OCI-LY7 (cell line): ENCODE data around the gene GOLGA6L25. TPM values are rescaled to one million over a fixed set of nuclear protein-coding genes. Genes with fewer than 3 reads are reported as not detected.
"Not testable (repeated sequence)": the region's sequence is repeated elsewhere in the genome, so short reads cannot be mapped to it uniquely, and the experiment has no call there.

Experiments used
- Bru-seq: library from RNA; stranded (reverse); fragments of 400-500 nt; gene quantifications from one replicate; lab custom pipeline; 2021; lab: Mats Ljungman, UMichigan
- BruChase-seq, 2 experiments: library from RNA; stranded (reverse); fragments of 400-500 nt; gene quantifications; one replicate each; lab custom pipeline; 2021; lab: Mats Ljungman, UMichigan
- BruUV-seq: library from RNA; stranded (reverse); fragments of 400-500 nt; replicated peaks from 2 replicates; lab custom pipeline; 2021; lab: Mats Ljungman, UMichigan
- CTCF ChIA-PET: fragments of 300-600 bp; sonication (Branson Sonifier 250); formaldehyde crosslinking; loops from one replicate; lab custom pipeline; 2022; ENCODE audit warnings: antibody characterized with exemption; ENCODE audit not compliant: unreplicated experiment; lab: Charles Lee
- POLR2A ChIA-PET: fragments of 300-600 bp; sonication (Branson Sonifier 250); formaldehyde crosslinking; loops from one replicate; lab custom pipeline; 2022; ENCODE audit warnings: antibody characterized with exemption; lab: Charles Lee
- DNase-seq: peaks from one replicate; pipeline ENCODE4 v3.0.0-alpha.2; 2015; ENCODE audit warnings: low spot score
- H2AFZ ChIP-seq: fragments of 200-600 bp; sonication (generic), shearing (Covaris generic); 2 replicates; pipeline ENCODE4 v1.6.1; 2014; ENCODE audit warnings: mild to moderate bottlenecking, antibody characterized with exemption, low read length, moderate library complexity
- H3K27ac ChIP-seq: fragments of 200-600 bp; sonication (generic); 2 replicates; pipeline ENCODE4 v1.5.1; 2014; ENCODE audit warnings: mixed run types, low read depth, mild to moderate bottlenecking, moderate library complexity, low read length, inconsistent platforms; ENCODE audit not compliant: poor library complexity, severe bottlenecking
- H3K36me3 ChIP-seq: fragments of 200-600 bp; sonication (generic); 2 replicates; pipeline ENCODE4 v1.6.1; 2014; ENCODE audit warnings: mild to moderate bottlenecking, antibody characterized with exemption, low read length, moderate library complexity, mixed read lengths; ENCODE audit not compliant: insufficient read depth
- H3K4me1 ChIP-seq: fragments of 200-600 bp; sonication (generic); 2 replicates; pipeline ENCODE4 v1.5.1; 2014; ENCODE audit warnings: mild to moderate bottlenecking, low read length; ENCODE audit not compliant: insufficient read depth, poor library complexity, severe bottlenecking
- H3K4me2 ChIP-seq: fragments of 200-600 bp; sonication (generic); 2 replicates; pipeline ENCODE4 v1.6.1; 2014; ENCODE audit warnings: mild to moderate bottlenecking, low read length
- H3K4me3 ChIP-seq: fragments of 200-600 bp; sonication (generic); 2 replicates; pipeline ENCODE4 v1.5.1; 2014; ENCODE audit warnings: mild to moderate bottlenecking, low read depth, low read length; ENCODE audit not compliant: poor library complexity, severe bottlenecking
- H3K79me2 ChIP-seq: fragments of 200-600 bp; sonication (generic); 2 replicates; pipeline ENCODE4 v1.6.1; 2016; ENCODE audit warnings: low read depth, mild to moderate bottlenecking, low read length, moderate library complexity, mixed read lengths; ENCODE audit not compliant: insufficient read depth
- H3K9me2 ChIP-seq: fragments of 200-600 bp; sonication (generic); 2 replicates; pipeline ENCODE4 v1.6.1; 2016; ENCODE audit warnings: mild to moderate bottlenecking, low read length, mixed read lengths; ENCODE audit not compliant: insufficient read depth
- H3K9me3 ChIP-seq: fragments of 200-600 bp; sonication (generic); 2 replicates; pipeline ENCODE4 v1.6.1; 2014; ENCODE audit warnings: mild to moderate bottlenecking, mixed run types, low read length, mixed read lengths
- H4K20me1 ChIP-seq: fragments of 200-600 bp; sonication (generic); 2 replicates; pipeline ENCODE4 v1.6.1; 2014; ENCODE audit warnings: mild to moderate bottlenecking, antibody characterized with exemption, low read length, moderate library complexity, mixed read lengths; ENCODE audit not compliant: insufficient read depth
- intact Hi-C: fragments of 100-400 bp; cut with micrococcal nuclease; formaldehyde crosslinking; loops from one replicate; pipeline ENCODE4 v1.10.0; 2022; ENCODE audit not compliant: unreplicated experiment
- long read RNA-seq: library from polyadenylated mRNA; stranded (forward); transcript quantifications from one replicate; pipeline ENCODE4 v2.0.0, GENCODE V29; 2022
- total RNA-seq, 2 experiments: library from RNA; depleted of rRNA in 1 of 2; stranded (reverse); fragments of >200 nt in 1 of 2; shearing (Covaris generic) in 1 of 2; gene quantifications; 2 replicates each; pipeline ENCODE4 v1.2.3, GENCODE V29; 2014 to 2022

The GOLGA6L25 gene
- total RNA-seq (2014; rRNA removed; shearing (Covaris generic)), result not detected in 2 replicates
- total RNA-seq (2022), result not detected in 2 replicates
- not detected for Bru-seq, nascent RNA
- not detected for BruChase-seq, experiment 1, labeled RNA remaining after a 6-hour chase
- BruChase-seq, experiment 2, labeled RNA remaining after a 2-hour chase, result not detected
- long read RNA-seq, result 0 reads

- CTCF ChIA-PET, H4K20me1 ChIP-seq, H2AFZ ChIP-seq, H3K36me3 ChIP-seq, DNase-seq, H3K9me2 ChIP-seq, H3K9me3 ChIP-seq, H3K4me1 ChIP-seq, H3K4me2 ChIP-seq, H3K27ac ChIP-seq, H3K79me2 ChIP-seq, H3K4me3 ChIP-seq, intact Hi-C loops, BruUV-seq, POLR2A ChIA-PET: not testable (repeated sequence)
Observed at GRCh38 chr15:28553268-28553667, at the start of gene GOLGA6L25. Gene GOLGA6L25 (plus strand): TSS chr15:28553568. CDS start chr15:28553629, 61 bp downstream.

- intact Hi-C loops, H3K79me2 ChIP-seq, H3K4me1 ChIP-seq, DNase-seq, H3K4me2 ChIP-seq, H3K36me3 ChIP-seq, H3K4me3 ChIP-seq, CTCF ChIA-PET, BruUV-seq, H2AFZ ChIP-seq, POLR2A ChIA-PET, H3K9me3 ChIP-seq, H3K27ac ChIP-seq, H3K9me2 ChIP-seq, H4K20me1 ChIP-seq: not testable (repeated sequence)
Observed at GRCh38 chr15:28508217-28508889, 45.0 kb upstream of the GOLGA6L25 start.

- BruUV-seq, CTCF ChIA-PET: not testable (repeated sequence)
Observed at GRCh38 chr15:28514128-28514527, 39.2 kb upstream of the GOLGA6L25 start.

GRCh38 chr15:28515208-28515607, 38.2 kb upstream of the GOLGA6L25 start:
- H4K20me1 ChIP-seq, DNase-seq, H3K27ac ChIP-seq, intact Hi-C loops, H3K4me1 ChIP-seq, H3K4me2 ChIP-seq, H3K4me3 ChIP-seq, CTCF ChIA-PET, POLR2A ChIA-PET, H2AFZ ChIP-seq, BruUV-seq, H3K79me2 ChIP-seq, H3K9me3 ChIP-seq, H3K36me3 ChIP-seq, H3K9me2 ChIP-seq: not testable (repeated sequence)

More at GRCh38 chr15:28514128-28514527, 39.2 kb upstream of the GOLGA6L25 start:
- H3K79me2 ChIP-seq, H2AFZ ChIP-seq, DNase-seq, H3K9me3 ChIP-seq, H3K4me2 ChIP-seq, H3K4me3 ChIP-seq, intact Hi-C loops, H3K27ac ChIP-seq, H3K36me3 ChIP-seq, POLR2A ChIA-PET, H4K20me1 ChIP-seq, H3K9me2 ChIP-seq, H3K4me1 ChIP-seq: not testable (repeated sequence)

GRCh38 chr15:28532954-28533353, 20.4 kb upstream of the GOLGA6L25 start, which contains the start of gene GOLGA8G:
Gene GOLGA8G (minus strand): TSS chr15:28532971. CDS start chr15:28532909, 62 bp downstream.
- CTCF ChIA-PET, POLR2A ChIA-PET, H3K4me2 ChIP-seq, H3K9me2 ChIP-seq, H3K9me3 ChIP-seq, H4K20me1 ChIP-seq, H3K4me1 ChIP-seq, H2AFZ ChIP-seq, H3K36me3 ChIP-seq, H3K4me3 ChIP-seq, DNase-seq, H3K79me2 ChIP-seq, BruUV-seq, H3K27ac ChIP-seq, intact Hi-C loops: not testable (repeated sequence)

GRCh38 chr15:28573351-28573750, 20.0 kb downstream of the GOLGA6L25 start:
- H4K20me1 ChIP-seq, BruUV-seq, H3K36me3 ChIP-seq, H3K27ac ChIP-seq, intact Hi-C loops, H2AFZ ChIP-seq, H3K9me2 ChIP-seq, POLR2A ChIA-PET, H3K4me3 ChIP-seq, H3K9me3 ChIP-seq, DNase-seq, H3K4me1 ChIP-seq, H3K79me2 ChIP-seq, CTCF ChIA-PET, H3K4me2 ChIP-seq: not testable (repeated sequence)
